Osteocyte (in vitro differentiated cells): Measurements from ENCODE around the gene CFAP53. TPM values are rescaled to one million over a fixed set of nuclear protein-coding genes. Genes with fewer than 3 reads are reported as not detected.

Experiments used
- DNase-seq: peaks from one replicate; pipeline ENCODE4 v3.0.0; 2021; ENCODE audit warnings: mixed read lengths; ENCODE audit not compliant: unreplicated experiment; ENCODE audit errors: extremely low spot score
- H3K27ac Mint-ChIP-seq: one replicate; pipeline ENCODE4 v1.8.0; 2021; ENCODE audit warnings: mild to moderate bottlenecking, mixed read lengths; ENCODE audit not compliant: unreplicated experiment
- H3K27me3 Mint-ChIP-seq: one replicate; pipeline ENCODE4 v1.8.0; 2021; ENCODE audit warnings: mixed read lengths; ENCODE audit not compliant: unreplicated experiment
- H3K36me3 Mint-ChIP-seq: one replicate; pipeline ENCODE4 v1.8.0; 2021; ENCODE audit warnings: mixed read lengths; ENCODE audit not compliant: unreplicated experiment
- H3K4me1 Mint-ChIP-seq: one replicate; pipeline ENCODE4 v1.8.0; 2021; ENCODE audit warnings: mixed read lengths; ENCODE audit not compliant: unreplicated experiment
- H3K4me3 Mint-ChIP-seq: one replicate; pipeline ENCODE4 v1.8.0; 2021; ENCODE audit warnings: mild to moderate bottlenecking, moderate library complexity, mixed read lengths; ENCODE audit not compliant: unreplicated experiment
- H3K9me3 Mint-ChIP-seq: one replicate; pipeline ENCODE4 v1.8.0; 2021; ENCODE audit warnings: mixed read lengths; ENCODE audit not compliant: unreplicated experiment
- total RNA-seq: library from RNA; stranded (reverse); gene quantifications from 2 replicates; pipeline ENCODE4 v1.2.1, GENCODE V29; 2021
- TF ChIP-seq, protein P1 (sequence below): fragments of 200-600 bp; sonication (generic); IDR thresholded peaks from 2 replicates; pipeline ENCODE4 v1.5.0; 2021; ENCODE audit warnings: antibody characterized with exemption, mild to moderate bottlenecking, moderate library complexity

CFAP53 gene
- total RNA-seq, 1 donor from 2014 or later = 0.78 TPM

DNA sequence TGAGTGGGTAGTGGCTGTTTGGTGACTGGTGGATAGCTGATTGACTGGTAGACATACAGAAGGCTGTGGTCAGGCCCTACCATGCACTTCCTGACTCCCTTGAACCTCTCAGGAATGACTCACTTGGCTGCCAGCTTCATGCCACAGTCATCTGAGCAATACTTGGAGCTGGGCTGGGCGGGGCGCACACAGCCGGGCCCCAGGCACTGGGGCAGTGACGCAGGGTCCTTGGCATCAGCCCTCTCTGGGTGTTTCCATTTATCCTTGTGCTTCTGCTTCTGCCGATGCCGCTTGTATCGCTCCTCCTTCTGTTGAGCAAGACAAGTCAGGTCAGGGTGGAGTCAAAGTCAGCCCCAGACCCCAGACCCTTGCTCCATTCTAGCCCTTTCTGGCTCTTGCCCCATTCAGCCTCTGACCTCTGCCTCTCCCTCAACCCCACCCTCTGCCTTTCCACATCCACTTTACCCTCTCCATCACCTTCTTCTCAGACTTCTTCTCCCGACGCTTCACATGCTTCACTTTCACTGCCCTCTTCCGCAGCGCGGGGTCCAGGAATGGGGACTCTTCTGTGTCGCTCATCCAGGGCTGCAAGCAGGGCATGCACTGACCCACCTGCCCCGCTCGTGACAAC, 18.1 kb upstream of the CFAP53 start:
- H3K4me3 Mint-ChIP-seq = peak overlapping the region; percentile 47
- peaks cover 15% of the 10 kb centered on the region for H3K36me3 Mint-ChIP-seq
- no peak for DNase-seq
- no peaks in the 10 kb centered on the region for H3K9me3 Mint-ChIP-seq
- peaks cover 38% of the 10 kb centered on the region for H3K4me1 Mint-ChIP-seq
- H3K27me3 Mint-ChIP-seq = no peaks in the 10 kb centered on the region
- TF ChIP-seq, protein P1, sequence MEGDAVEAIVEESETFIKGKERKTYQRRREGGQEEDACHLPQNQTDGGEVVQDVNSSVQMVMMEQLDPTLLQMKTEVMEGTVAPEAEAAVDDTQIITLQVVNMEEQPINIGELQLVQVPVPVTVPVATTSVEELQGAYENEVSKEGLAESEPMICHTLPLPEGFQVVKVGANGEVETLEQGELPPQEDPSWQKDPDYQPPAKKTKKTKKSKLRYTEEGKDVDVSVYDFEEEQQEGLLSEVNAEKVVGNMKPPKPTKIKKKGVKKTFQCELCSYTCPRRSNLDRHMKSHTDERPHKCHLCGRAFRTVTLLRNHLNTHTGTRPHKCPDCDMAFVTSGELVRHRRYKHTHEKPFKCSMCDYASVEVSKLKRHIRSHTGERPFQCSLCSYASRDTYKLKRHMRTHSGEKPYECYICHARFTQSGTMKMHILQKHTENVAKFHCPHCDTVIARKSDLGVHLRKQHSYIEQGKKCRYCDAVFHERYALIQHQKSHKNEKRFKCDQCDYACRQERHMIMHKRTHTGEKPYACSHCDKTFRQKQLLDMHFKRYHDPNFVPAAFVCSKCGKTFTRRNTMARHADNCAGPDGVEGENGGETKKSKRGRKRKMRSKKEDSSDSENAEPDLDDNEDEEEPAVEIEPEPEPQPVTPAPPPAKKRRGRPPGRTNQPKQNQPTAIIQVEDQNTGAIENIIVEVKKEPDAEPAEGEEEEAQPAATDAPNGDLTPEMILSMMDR = no peak
- H3K27ac Mint-ChIP-seq = peak overlapping the region; percentile 54

DNA sequence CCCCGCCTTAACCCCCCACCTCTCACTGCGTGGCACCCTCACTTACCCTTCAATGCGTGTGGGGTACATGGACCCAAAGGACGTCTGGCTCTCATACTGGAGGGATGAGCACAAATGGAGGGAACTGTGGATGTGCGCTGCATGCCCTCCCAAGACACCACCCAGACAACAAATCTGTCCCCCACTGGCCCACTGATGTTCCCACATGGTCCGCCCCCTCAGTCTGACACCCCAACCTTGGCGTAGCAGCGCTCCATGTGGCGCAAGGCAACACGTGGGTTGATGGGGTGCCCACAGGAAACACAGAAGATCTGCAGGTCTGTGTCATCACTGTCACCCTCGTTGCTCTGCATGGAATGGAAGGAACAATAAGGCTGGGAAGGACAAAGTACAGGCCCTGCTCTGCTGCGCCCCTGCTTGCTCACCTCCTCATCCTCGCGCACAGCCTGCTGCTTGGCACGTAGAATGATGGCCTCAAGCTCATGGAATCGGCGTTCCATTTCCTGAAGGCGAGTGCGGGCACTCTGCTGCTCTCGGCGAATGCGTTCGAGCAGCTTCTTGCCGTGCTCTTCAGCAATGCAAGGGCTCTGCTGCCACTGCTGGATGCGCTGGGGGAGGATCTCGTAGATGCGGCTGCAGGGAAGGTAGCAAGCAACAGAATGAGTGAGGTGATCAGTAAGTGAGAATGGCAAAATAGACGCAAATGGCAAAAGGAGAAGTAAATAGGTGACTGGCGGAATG, 17.3 kb upstream of the CFAP53 start:
- H3K4me3 Mint-ChIP-seq = peak overlapping the region; percentile 48
- H3K9me3 Mint-ChIP-seq = no peaks in the 10 kb centered on the region
- no peaks in the 10 kb centered on the region for H3K27me3 Mint-ChIP-seq
- TF ChIP-seq, protein P1 = no peak
- peaks cover 42% of the 10 kb centered on the region for H3K4me1 Mint-ChIP-seq
- H3K27ac Mint-ChIP-seq = no peak overlapping the region
- peaks cover 22% of the 10 kb centered on the region for H3K36me3 Mint-ChIP-seq
- no peak for DNase-seq

DNA sequence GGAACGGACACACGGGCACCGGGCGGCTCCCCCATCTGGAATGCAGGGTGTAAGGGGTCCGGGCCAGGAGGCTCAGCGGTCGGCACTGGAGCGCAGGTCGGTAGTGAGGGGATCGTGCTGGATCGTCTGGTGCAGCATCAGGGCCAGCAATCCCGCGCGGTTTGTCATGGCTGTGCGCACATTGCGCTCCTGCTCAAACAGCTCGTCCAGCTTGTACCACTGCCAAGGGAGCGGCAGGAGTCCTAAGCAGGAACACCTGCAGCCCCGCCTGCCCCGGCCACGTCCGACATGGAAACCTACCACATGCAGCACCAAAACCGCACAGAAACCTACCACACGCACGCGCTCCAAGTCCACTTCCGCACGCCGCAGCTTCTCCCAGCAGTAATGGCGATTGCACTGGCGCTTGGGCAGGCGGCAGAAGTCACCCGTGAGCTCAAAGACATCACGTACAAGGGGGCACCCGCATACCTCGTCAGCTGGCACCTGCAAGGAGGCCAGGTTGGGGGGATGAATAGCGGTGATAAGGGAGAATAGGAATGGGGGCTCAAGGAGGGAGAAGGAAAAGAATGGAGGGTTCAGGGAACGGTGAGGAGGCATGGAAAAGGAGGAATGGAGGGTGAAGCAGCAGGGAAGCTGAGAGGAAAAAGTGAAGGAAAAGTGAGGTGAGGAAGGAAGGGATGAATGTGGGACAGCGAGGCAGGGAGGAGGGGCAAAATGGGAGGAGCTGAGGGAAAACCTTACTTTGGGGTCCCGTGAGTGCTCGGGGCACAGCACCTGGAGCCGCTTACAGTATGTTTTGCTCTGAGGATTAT, 16.4 kb upstream of the CFAP53 start:
- Mint-ChIP-seq H3K4me3 (peak overlapping the region; percentile 95), H3K27ac (peak overlapping the region; percentile 94), H3K27me3 (no peaks in the 10 kb centered on the region), H3K4me1 (peaks cover 42% of the 10 kb centered on the region), H3K9me3 (no peaks in the 10 kb centered on the region), H3K36me3 (peaks cover 23% of the 10 kb centered on the region)
- DNase-seq = no peak
- TF ChIP-seq, protein P1 = no peak

DNA sequence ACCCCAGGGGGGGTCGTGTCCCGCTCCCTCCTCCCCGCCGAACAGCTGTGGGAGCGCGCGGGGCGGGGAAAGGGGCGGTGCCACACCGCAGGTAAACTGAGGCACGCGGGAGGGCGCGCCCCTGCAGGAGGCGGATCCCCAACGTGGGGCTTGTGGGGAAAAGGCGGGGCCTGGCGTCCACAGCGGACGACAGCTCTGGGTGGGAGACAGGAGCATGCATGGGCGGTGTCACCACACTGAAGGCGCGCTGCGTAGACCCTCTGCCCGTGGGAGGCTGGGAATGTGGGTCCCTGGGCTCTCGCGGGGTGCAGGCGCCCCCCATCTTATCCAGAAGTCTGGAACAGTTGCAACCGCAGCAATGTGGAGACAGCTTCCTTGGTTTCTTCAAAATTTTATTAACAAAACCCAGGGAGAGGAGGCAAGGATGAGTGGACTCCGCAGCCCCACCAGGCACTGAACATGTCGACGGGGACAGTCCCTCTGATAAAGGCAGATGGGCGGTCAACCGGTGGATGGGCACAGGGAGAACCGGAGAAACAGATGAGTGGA, 15.8 kb upstream of the CFAP53 start:
- peak overlapping the region; percentile 95 for H3K4me3 Mint-ChIP-seq
- peak overlapping the region; percentile 94 for H3K27ac Mint-ChIP-seq
- peaks cover 23% of the 10 kb centered on the region for H3K36me3 Mint-ChIP-seq
- TF ChIP-seq, protein P1 = no peak
- DNase-seq = no peak
- H3K27me3 Mint-ChIP-seq = no peaks in the 10 kb centered on the region
- H3K9me3 Mint-ChIP-seq = no peaks in the 10 kb centered on the region
- H3K4me1 Mint-ChIP-seq = peaks cover 39% of the 10 kb centered on the region
